HG02759 (cell line): Measurements from ENCODE around the gene PTPN14.
A peak's percentile ranks its signal among the peaks of the same experiment; 100 is the strongest.

ENCODE experiments used
- ATAC-seq: cut with Tn5 transposase; IDR thresholded peaks from one replicate; pipeline ENCODE4 v1.9.1; 2021; ENCODE audit warnings: mild to moderate bottlenecking, moderate library complexity; ENCODE audit not compliant: unreplicated experiment

Gene PTPN14

DNA sequence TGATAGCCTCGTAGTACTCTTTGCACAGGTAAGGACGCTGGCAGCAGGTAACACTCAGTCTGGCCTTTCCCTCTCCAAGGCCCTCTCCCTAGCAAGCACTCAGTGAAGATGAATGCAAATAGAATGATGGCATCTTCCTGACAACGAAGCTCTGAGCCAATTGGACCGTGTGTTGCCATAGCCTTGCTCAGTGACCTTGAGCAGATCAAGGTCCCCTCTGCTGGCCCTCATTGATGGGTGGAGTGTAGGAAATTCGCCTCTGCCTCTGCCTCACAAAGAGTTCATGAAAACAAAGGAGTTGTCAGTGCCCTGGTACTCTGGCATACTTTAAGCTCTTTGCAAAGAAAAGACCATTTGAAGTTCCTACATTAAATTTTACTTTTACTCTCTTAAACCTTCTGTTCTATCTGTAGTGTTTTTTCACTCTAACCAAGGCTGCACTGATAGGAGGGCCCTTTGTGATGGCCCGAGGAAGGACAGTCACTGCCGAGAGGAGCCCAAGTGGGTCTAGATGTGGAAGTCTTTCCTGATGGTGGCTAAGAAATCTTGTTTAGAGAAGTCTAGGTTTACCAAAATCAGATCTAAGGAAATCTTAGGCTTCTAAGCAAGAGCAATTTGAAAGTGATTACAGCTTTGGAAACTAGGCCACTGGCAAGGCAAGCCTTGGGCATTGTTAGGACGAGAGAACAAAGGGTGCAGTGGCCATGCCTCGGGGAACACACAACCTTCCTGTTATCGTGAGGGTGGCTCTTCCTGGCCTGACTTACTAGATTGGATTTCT, 232.3 kb downstream of the PTPN14 start:
- no peak for ATAC-seq

DNA sequence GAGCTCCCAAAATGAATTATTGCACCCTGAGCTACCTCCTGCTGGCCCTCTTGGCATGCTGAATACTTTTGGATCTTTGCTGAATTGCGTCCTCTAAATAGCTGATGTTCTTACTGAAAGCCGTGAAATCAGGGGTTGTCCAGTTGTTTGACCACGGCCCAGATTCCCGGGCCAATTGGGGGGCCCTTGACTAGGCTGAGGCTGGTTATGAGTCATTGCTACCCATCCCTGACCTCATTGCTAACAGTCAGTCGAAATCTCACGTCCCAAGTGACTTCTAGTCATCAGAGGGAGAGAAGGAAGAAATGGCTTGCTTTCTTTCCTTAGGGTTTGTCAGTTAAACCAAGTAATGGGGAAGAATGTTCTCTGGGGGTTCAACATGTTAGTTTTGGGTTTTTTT, 233.0 kb downstream of the PTPN14 start:
- peak; percentile 37 for ATAC-seq

DNA sequence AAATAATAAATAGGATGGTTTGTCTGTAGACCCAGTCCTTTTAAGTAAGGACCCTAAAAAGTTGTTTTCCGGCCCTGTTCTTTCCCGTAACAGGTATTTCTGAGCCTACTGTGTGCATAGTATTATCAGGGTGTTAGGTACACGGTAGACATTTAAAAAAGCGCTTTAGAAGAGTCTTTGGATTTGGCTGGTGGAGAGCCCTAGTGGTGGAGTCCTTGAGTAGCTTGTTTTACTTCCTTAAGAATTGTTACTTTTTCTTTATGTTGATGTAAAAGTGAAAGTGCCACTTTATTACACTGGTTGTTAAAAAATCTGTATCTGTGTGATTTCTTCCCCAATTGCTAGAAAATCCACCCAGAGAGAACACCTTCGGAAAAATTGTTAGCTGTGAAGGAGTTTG, 233.7 kb downstream of the PTPN14 start:
- no peak for ATAC-seq

DNA sequence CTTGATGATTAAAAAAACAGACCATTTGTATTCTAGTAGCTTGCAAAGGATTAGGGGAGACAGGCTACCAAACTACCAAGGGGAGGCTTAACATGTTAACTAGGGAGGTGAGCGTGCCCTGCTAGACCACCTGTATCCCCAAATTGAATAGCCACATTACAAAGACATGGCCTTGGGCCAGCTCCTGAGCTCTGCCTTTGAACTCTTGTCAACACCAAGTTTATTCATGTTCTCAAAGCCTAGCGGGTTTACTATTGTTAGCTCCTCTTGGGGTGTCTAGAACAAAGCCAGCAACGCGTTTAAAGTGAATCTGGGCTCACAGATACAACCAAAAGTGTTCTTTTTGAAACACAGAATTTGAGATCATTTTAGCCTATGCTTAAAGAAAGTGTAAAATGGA, 234.1 kb downstream of the PTPN14 start:
- no peak for ATAC-seq

DNA sequence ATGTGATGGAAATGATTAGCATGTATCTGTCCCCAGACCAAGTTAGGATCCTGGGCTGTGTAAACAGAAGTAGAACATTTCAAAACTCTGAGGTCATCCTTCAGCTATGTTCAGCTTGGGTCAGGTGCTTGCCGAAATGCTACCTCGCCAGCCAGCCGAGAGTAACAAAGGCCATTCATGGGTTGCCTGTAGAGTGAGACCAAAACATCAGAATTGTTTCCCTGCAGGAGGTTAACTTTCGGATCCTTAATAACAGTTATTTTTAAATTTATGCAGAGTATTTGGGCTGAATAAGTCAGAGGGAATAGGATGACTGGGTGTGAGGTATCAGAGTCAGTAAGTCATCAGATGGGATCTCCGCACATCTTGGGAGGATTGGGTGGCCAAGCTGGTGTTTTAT, 234.8 kb downstream of the PTPN14 start:
- no peak for ATAC-seq

DNA sequence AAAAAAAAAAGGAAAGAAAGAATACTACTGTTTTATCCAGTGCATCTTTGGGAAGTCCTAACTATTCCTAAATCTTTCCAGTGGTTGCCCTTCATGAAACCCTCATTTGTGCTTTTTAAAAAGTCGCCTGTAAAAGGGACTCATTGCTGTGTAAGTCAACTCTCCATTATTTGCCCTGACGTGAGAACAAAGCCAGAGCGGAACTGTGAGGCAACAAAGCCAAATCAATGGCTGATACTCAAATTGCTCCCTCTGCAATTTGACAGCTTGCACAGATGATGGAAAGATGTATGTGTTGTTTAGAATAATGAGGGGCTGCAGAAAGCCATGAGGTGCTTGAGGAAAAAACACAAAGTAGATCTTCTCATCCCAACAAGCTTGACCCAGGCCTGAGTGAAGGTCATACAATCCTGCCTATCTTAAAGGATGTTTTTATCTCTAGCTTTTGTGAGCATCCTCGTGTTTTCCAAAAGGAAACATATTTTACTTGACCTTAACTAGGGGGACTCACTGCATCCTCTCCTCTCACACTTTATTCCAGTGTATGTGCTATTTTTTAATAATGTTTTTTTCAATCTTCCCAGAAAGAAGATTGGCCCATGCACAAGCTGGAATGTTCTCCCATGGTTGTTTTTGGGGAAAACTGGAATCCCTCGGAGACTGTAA, 237.1 kb downstream of the PTPN14 start:
- ATAC-seq = no peak

DNA sequence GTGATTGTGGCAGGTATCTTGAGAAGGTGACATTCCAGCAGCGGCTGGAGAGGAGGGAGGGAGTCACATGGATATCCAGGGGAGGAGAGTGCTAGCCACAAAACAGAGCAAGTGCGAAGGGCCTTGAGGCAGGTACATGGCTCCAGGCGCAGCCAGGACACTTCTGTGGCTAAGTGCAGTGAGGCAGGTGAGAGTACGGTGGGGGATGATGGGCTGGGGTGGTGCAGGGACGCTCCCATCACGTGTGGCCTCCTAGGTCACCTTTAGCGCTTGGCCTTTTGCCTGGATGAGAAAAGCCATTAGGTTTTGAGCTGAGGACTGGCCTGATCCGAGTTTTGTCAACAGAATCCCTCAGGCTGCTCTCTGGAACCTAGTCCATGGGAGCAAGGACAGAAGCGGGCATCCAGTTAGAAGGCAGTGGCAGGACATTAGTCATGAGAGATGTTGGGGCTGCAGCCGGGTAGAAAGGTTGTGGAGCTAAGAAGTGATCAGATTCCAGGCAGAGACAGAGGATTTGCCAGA, 238.8 kb downstream of the PTPN14 start:
- no peak for ATAC-seq

DNA sequence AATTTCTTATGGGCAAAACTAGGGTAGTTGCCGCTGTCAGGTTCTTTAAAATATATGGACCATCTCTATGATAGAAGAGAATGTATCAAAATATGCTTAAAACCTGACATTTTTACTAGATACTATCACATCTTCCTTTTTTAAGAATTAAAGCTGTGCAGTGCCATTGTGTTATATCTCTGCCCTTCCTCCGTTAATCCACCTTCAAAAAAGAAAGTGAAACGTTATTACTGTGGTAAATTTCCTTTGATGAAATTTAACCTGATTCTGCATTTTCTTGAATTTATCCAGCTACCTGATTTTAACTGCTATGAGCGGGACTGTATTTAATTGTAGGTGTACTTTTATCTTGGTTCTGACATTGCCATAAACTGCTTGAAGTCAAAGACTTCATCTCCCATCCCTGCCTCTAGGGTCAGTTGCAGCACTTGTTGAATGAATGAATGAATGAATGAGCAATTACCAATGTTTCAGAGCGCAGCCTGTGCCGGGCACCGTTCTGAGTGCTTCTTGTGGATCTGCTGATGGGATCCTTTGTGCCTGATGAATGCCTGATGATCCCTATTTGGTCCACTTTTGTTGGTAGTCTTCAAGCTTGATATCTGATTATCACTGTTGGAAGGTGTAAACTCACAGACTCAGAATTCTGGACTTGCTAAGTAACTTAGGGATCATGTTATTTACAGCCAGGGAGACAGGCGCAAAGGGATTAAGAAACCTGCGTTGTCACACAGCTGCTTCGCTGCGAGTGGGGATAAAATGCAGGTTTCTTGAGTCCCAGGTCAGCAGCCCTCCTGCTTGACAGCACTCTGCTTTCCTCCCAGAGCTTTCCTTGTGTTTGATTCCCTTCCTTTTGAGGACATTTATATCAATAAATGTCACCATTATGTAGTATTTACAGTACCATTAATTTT, 240.4 kb downstream of the PTPN14 start:
- ATAC-seq = no peak

DNA sequence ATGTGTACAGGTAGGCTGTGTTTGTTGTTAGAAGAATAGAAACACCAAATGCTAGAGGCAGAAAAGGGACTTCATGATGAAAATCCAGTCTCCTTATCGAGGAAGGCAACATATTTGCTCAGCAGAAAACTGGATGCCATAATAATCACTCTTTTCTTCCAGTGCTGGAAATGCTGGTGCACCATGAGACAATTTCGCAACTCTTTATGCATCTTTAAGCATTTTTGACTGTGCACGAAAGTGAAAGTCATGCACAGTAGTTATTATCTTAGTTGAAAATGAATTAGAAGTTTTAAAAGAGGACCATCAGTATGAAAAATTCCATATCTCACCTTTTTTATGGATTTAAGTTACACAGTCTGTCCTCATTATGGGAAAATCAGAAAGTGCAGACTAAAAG, 241.4 kb downstream of the PTPN14 start:
- no peak for ATAC-seq

DNA sequence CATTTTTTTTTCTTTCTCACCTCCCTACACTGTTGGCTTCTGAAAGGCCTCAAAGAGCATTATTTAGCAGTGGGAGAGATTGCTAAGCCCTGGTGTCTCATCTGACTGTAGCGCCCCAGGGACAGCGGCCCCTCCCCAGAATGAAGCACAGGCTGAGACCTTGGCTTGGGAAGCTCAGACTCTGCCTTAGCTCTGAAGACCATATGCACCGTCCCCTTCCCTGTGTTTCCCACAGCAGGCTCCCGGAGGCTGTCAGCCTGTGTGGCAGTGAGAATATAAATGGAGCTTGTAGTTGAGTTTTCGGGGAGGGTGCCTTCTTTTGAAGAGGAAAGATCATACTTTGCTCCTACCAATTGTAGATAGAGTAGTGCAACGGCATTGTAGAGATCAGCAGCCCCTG, 245.1 kb downstream of the PTPN14 start:
- ATAC-seq = no peak

DNA sequence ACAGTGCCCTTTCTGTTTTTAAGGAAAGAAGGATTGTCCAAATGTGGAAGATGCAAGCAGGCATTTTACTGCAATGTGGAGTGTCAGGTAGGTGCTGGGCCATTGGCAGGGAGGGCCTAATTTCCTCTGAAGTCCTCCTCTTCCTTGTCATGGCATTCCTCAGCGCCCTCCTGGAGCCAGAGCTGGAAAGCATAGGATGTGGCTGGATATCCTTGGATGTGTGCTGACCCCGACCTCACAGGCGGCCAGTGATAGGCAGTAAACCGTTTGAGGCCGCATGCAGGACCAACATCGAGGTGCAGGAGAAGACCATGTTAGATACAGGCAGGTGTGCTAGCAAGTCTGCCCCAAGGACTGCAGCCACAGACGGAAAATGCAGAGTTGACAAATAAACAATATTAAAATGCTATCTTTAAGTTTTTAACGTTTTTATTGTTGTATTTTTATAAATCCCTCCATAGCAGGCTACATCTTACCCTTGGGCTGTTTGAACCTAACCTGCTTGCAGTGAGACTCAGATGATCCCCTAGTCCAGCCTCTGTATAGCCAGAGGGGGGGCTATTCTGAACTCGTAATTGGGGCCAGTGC, 246.1 kb downstream of the PTPN14 start:
- ATAC-seq = no peak

DNA sequence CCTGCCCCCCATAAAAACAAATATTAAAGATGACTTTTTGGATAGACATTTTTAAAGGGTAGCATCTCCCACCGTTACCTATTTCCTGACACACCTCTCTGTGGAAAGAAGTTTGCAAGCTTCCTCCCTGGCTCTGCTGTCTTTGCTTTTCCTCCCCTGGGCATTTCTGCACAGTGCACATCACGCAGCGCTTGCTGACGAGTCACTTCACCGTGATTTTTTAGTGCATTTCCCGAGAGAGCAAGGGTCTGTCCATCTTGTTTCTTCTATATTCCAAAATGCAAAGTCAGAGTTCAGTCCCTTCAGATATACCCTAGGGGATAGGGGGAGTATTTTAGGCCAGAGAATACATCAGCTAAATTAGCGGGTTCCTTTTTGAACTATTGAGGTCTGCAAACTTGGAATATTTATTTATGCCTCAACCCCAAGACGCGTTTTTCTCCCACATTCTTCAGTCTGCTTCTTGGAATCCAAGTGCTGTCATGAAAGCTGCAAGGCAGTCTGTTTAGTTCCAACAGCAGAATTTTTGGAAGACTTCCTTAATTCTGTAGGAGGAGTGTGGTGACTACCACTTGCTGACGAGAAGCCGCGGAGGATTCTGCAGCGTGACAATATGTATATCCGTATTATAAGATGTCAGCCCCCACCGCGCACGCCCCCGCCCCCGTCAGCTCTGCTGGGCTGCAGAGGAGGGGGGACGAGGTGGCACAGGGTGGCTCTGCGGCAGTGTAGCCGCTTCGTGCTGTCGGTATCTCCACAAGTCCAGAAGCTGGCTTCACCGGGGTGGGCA, 248.1 kb downstream of the PTPN14 start:
- no peak for ATAC-seq

DNA sequence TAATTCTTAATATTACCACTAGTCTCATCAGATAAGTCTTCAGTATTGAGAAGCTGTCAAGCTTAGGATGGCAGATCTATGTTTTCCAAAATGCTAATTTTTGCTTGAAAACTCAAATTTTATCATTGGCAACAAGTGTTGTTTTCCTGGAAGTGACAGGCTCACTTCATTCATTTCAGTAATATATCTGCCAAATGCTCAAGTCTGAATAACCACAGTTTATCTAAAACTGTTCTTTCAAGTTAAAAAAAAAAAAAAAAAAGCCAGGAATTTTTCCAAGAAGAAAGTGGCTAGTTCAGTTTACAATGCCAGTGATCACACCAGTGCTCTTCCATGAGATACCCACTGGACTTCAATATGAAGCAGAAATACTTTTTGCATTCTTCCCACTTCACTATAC, 249.9 kb downstream of the PTPN14 start:
- no peak for ATAC-seq

DNA sequence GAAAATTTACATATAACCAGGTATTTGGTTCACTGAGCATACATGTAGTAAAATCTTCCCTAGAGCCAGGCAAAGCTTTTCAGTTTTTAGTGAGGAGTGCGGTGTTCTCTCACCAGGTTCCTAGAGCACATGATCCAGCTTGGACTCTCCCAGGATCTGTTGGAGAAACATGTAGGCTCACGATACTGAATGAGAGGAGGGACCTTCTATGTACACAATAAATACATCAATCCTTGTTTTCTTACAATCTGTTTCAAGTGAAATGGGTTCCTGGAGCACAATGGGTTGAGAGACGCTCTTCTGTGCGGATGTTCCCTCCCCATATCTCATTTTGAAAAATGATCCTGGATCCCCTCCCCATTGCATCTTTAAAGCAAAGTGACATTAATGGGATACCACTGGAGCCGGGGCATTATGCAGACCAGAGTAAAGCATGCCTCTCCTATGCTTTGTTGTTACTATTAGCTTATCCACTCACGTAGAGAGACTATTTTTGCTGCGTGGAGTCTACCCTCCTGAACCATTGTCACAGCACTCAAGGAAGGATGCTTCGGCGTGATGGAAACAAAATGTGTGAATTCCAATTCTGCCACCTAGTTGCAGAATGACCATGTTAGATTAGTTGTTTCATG, 251.1 kb downstream of the PTPN14 start:
- no peak for ATAC-seq
